Measurements from ENCODE around the gene SHISAL2A. TPM values are rescaled to one million over a fixed set of nuclear protein-coding genes. Genes with fewer than 3 reads are reported as not detected.

The SHISAL2A gene
- total and polyA plus RNA-seq, 2 of the 4 experiments (the other 2 are of a cell fraction): not detected

DNA sequence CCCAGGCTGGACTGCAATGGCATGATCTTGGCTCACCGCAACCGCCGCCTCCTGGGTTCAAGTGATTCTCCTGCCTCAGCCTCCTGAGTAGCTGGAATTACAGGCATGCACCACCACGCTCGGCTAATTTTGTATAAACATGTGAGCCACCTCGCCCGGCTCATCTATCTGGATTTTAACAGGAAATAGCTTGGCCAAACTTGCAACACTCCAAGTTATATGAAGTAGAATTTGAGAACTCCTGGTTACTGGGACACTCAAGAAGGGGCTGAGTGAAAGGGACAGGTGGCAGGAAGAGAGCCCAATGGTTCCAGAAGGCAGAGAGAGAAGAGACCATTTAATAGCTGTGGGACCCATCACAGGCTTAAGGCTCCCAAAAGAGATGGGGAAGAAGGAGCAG lies 33.7 kb upstream of the SHISAL2A start:
- POLR2A ChIA-PET (ENCODE audit: unreplicated experiment): no interaction called here
- BruUV-seq (replicated peaks): no TSS peak
- CTCF ChIA-PET: no interaction called here

More for the DNA sequence above, 33.7 kb upstream of the SHISAL2A start:
- dilution Hi-C loops (cut with HindIII; ENCODE audit: low sequenced_read_pairs, unreplicated experiment) (no loop called here), intact Hi-C loops (cut with micrococcal nuclease) (no loop called here), in situ Hi-C loops (cut with MboI; ENCODE audit: low sequenced_read_pairs) (no loop called here)
- Histone ChIP-seq H3K56ac (ENCODE audit: extremely low read depth, insufficient read depth, low read length) (no peak overlapping the region), H3K4ac (ENCODE audit: low read depth, low read length) (no peak overlapping the region), H2BK5ac (ENCODE audit: low read depth, low read length, poor library complexity, severe bottlenecking) (no peak overlapping the region), H4K5ac (ENCODE audit: low read depth, low read length) (no peak overlapping the region), H3K9me3 (ENCODE audit: control insufficient read depth, insufficient read depth, low read length) (no peaks in the 10 kb centered on the region), H2BK120ac (ENCODE audit: low read depth, low read length) (no peak overlapping the region), H4K91ac (ENCODE audit: insufficient read depth, low read depth, low read length) (no peak overlapping the region), H2BK15ac (ENCODE audit: low read depth, low read length) (no peak overlapping the region), H3K36me3 (ENCODE audit: control insufficient read depth, insufficient read depth, low read length) (no peaks in the 10 kb centered on the region), H2AK5ac (ENCODE audit: low read depth, low read length) (no peak overlapping the region), H2AK9ac (replicated peaks; ENCODE audit: low read depth, low read length, poor library complexity) (no peak overlapping the region), H3K4me1 (ENCODE audit: control insufficient read depth, insufficient read depth, low read length) (peaks cover 4% of the 10 kb centered on the region; the same call in 1 of the 2 replicates), H3K4me3 (ENCODE audit: insufficient read depth, low read depth, low read length) (no peak overlapping the region), H3K27ac (ENCODE audit: insufficient read depth, low read length) (no peak overlapping the region), H4K20me1 (ENCODE audit: insufficient read depth, low read length) (no peaks in the 10 kb centered on the region), H4K8ac (ENCODE audit: low read depth in 2 of 2, low read length in 2 of 2) (no peak overlapping the region), H3K27me3 (ENCODE audit: control insufficient read depth, insufficient read depth, low read length) (peaks cover 22% of the 10 kb centered on the region), H3K18ac (ENCODE audit: low read depth, low read length) (no peak overlapping the region), H2AFZ (replicated peaks; ENCODE audit: low read length, poor library complexity) (no peak overlapping the region), H2BK20ac (ENCODE audit: low read depth, low read length) (no peak overlapping the region), H3K9ac (ENCODE audit: low read depth, low read length) (no peak overlapping the region), H3K9me1 (ENCODE audit: insufficient read depth, low read length) (peaks cover 7% of the 10 kb centered on the region), H3K4me2 (ENCODE audit: low read depth, low read length) (no peak overlapping the region), H3K14ac (replicated peaks; ENCODE audit: low read depth, low read length) (no peak overlapping the region), H3K79me1 (ENCODE audit: low read depth in 1 of 2, low read length in 2 of 2) (no peaks in the 10 kb centered on the region), H3K23ac (ENCODE audit: low read depth, low read length) (no peak overlapping the region)
- DNase-seq: no peak
- ATAC-seq (ENCODE audit: low read depth): no peak
- 77% methylated on average over 5 of the region's 7 CpGs; no CpG with 5 or more reads in 1 of the 2 experiments for WGBS, 2 experiments (ENCODE audit: extremely low coverage in 2 of 2, insufficient read length in 1 of 2)
- no peak for TF ChIP-seq MAZ (IDR thresholded peaks at IDR 0.05; ENCODE audit: borderline replicate concordance, low read depth, low read length)
- TF ChIP-seq, protein P1, sequence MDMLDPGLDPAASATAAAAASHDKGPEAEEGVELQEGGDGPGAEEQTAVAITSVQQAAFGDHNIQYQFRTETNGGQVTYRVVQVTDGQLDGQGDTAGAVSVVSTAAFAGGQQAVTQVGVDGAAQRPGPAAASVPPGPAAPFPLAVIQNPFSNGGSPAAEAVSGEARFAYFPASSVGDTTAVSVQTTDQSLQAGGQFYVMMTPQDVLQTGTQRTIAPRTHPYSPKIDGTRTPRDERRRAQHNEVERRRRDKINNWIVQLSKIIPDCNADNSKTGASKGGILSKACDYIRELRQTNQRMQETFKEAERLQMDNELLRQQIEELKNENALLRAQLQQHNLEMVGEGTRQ (IDR thresholded peaks at IDR 0.05; ENCODE audit: low read depth, low read length): no peak
